GM19397 (cell line): ENCODE measurements around the gene CCDC51.

Experiments
- ATAC-seq: cut with Tn5 transposase; IDR thresholded peaks from one replicate; pipeline ENCODE4 v1.9.1; 2021; ENCODE audit warnings: mild to moderate bottlenecking, moderate library complexity; ENCODE audit not compliant: unreplicated experiment

Gene CCDC51

GRCh38 chr3:48387634-48388033 is 52.3 kb downstream of the CCDC51 start:
- ATAC-seq: no peak
